Measurements from ENCODE around the gene DDX54.

Gene DDX54

GRCh38 chr12:113232840-113233585, 47.7 kb upstream of the DDX54 start:
- TF ChIP-seq, protein P1, sequence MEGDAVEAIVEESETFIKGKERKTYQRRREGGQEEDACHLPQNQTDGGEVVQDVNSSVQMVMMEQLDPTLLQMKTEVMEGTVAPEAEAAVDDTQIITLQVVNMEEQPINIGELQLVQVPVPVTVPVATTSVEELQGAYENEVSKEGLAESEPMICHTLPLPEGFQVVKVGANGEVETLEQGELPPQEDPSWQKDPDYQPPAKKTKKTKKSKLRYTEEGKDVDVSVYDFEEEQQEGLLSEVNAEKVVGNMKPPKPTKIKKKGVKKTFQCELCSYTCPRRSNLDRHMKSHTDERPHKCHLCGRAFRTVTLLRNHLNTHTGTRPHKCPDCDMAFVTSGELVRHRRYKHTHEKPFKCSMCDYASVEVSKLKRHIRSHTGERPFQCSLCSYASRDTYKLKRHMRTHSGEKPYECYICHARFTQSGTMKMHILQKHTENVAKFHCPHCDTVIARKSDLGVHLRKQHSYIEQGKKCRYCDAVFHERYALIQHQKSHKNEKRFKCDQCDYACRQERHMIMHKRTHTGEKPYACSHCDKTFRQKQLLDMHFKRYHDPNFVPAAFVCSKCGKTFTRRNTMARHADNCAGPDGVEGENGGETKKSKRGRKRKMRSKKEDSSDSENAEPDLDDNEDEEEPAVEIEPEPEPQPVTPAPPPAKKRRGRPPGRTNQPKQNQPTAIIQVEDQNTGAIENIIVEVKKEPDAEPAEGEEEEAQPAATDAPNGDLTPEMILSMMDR (IDR thresholded peaks at IDR 0.05; ENCODE audit: low read length) = peak; percentile 74
- TF ChIP-seq EZH2 (IDR thresholded peaks at IDR 0.05; ENCODE audit: borderline replicate concordance, low read length) = no peak
- peaks cover 70% of the 10 kb centered on the region for H3K4me1 ChIP-seq (ENCODE audit: insufficient read depth, low read length, severe bottlenecking)
- H3K27ac ChIP-seq (ENCODE audit: low read depth, low read length, poor library complexity, severe bottlenecking) = peak overlapping the region; percentile 93
- H3K9me2 ChIP-seq (ENCODE audit: low read depth, low read length) = no peaks in the 10 kb centered on the region
- H4K20me1 ChIP-seq (ENCODE audit: insufficient read depth, low read length) = no peaks in the 10 kb centered on the region
- H3K4me2 ChIP-seq (ENCODE audit: low read length) = peak overlapping the region; percentile 51
- H3F3A ChIP-seq (ENCODE audit: insufficient read depth, low read length) = 0 out of 2 replicates have a peak, but pooled peaks cover 4% of the 10 kb centered on the region
- H3K79me2 ChIP-seq (ENCODE audit: insufficient read depth, low read length) = 0 out of 2 replicates have a peak, but pooled peaks cover 6% of the 10 kb centered on the region
- H3K9ac ChIP-seq (ENCODE audit: low read length) = peak overlapping the region; percentile 63
- H3K9me3 ChIP-seq (ENCODE audit: low read length) = no peaks in the 10 kb centered on the region
- no peak overlapping the region for H2AFZ ChIP-seq (ENCODE audit: low read length)
- H3K4me3 ChIP-seq (ENCODE audit: low read depth, low read length, poor library complexity, severe bottlenecking) = peak overlapping the region; percentile 18
- H3K27me3 ChIP-seq (ENCODE audit: insufficient read depth, low read length) = no peaks in the 10 kb centered on the region
- peaks cover 97% of the 10 kb centered on the region for H3K36me3 ChIP-seq (ENCODE audit: insufficient read depth, low read length)

GRCh38 chr12:113232089-113232839, 47.0 kb upstream of the DDX54 start:
- H3K27me3 ChIP-seq (ENCODE audit: insufficient read depth, low read length) = no peaks in the 10 kb centered on the region
- 0 out of 2 replicates have a peak, but pooled peaks cover 6% of the 10 kb centered on the region for H3K79me2 ChIP-seq (ENCODE audit: insufficient read depth, low read length)
- H4K20me1 ChIP-seq (ENCODE audit: insufficient read depth, low read length) = no peaks in the 10 kb centered on the region
- peak overlapping the region; percentile 51 for H3K4me2 ChIP-seq (ENCODE audit: low read length)
- peaks cover 72% of the 10 kb centered on the region for H3K4me1 ChIP-seq (ENCODE audit: insufficient read depth, low read length, severe bottlenecking)
- peak overlapping the region; percentile 18 for H3K4me3 ChIP-seq (ENCODE audit: low read depth, low read length, poor library complexity, severe bottlenecking)
- H3K9ac ChIP-seq (ENCODE audit: low read length) = peak overlapping the region; percentile 63
- H3K9me2 ChIP-seq (ENCODE audit: low read depth, low read length) = no peaks in the 10 kb centered on the region
- no peak overlapping the region for H2AFZ ChIP-seq (ENCODE audit: low read length)
- H3F3A ChIP-seq (ENCODE audit: insufficient read depth, low read length) = 0 out of 2 replicates have a peak, but pooled peaks cover 4% of the 10 kb centered on the region
- H3K36me3 ChIP-seq (ENCODE audit: insufficient read depth, low read length) = peaks cover 97% of the 10 kb centered on the region
- TF ChIP-seq, protein P1 (IDR thresholded peaks at IDR 0.05; ENCODE audit: low read length) = no peak
- TF ChIP-seq EZH2 (IDR thresholded peaks at IDR 0.05; ENCODE audit: borderline replicate concordance, low read length) = no peak
- peak overlapping the region; percentile 93 for H3K27ac ChIP-seq (ENCODE audit: low read depth, low read length, poor library complexity, severe bottlenecking)
- no peaks in the 10 kb centered on the region for H3K9me3 ChIP-seq (ENCODE audit: low read length)

- no peak for TF ChIP-seq EZH2 (IDR thresholded peaks at IDR 0.05; ENCODE audit: borderline replicate concordance, low read length)
- TF ChIP-seq, protein P1 (IDR thresholded peaks at IDR 0.05; ENCODE audit: low read length) = no peak
- H3K9me2 ChIP-seq (ENCODE audit: low read depth, low read length) = no peaks in the 10 kb centered on the region
- H3F3A ChIP-seq (ENCODE audit: insufficient read depth, low read length) = 0 out of 2 replicates have a peak, but pooled peaks cover 4% of the 10 kb centered on the region
- H3K4me3 ChIP-seq (ENCODE audit: low read depth, low read length, poor library complexity, severe bottlenecking) = no peak overlapping the region
- peak overlapping the region; percentile 93 for H3K27ac ChIP-seq (ENCODE audit: low read depth, low read length, poor library complexity, severe bottlenecking)
- peaks cover 97% of the 10 kb centered on the region for H3K36me3 ChIP-seq (ENCODE audit: insufficient read depth, low read length)
- H3K4me2 ChIP-seq (ENCODE audit: low read length) = no peak overlapping the region
- H3K27me3 ChIP-seq (ENCODE audit: insufficient read depth, low read length) = no peaks in the 10 kb centered on the region
- H2AFZ ChIP-seq (ENCODE audit: low read length) = no peak overlapping the region
- no peaks in the 10 kb centered on the region for H3K9me3 ChIP-seq (ENCODE audit: low read length)
- H3K4me1 ChIP-seq (ENCODE audit: insufficient read depth, low read length, severe bottlenecking) = peaks cover 74% of the 10 kb centered on the region
- H4K20me1 ChIP-seq (ENCODE audit: insufficient read depth, low read length) = no peaks in the 10 kb centered on the region
- 0 out of 2 replicates have a peak, but pooled peaks cover 6% of the 10 kb centered on the region for H3K79me2 ChIP-seq (ENCODE audit: insufficient read depth, low read length)
- no peak overlapping the region; the same call in 1 of the 2 replicates for H3K9ac ChIP-seq (ENCODE audit: low read length)
Measured at GRCh38 chr12:113231235-113232088, 46.2 kb upstream of the DDX54 start.
